Measurements from ENCODE around the gene DOK5.

Gene DOK5

GRCh38 chr20:54619682-54620081 is 144.3 kb downstream of the DOK5 start:
- no peak for DNase-seq

DNA sequence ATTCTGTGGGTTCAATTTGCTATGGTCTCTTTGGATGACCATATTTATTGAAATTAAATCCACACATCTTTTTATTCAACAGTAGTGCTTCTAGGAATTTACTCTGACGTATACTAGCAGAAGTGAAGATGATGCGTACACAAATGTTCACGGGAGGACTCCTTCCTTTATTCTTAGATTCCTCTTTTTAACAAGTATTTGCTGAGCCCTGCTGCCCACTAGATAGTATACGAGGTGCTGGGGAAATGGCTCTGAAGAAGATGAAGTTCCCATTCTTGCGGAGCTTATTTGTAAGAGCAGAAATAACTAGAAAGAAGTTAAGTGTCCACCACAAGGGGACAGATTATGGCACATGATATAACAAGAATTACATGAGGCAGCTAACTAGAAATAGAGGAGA is 145.2 kb downstream of the DOK5 start:
- DNase-seq = no peak

DNA sequence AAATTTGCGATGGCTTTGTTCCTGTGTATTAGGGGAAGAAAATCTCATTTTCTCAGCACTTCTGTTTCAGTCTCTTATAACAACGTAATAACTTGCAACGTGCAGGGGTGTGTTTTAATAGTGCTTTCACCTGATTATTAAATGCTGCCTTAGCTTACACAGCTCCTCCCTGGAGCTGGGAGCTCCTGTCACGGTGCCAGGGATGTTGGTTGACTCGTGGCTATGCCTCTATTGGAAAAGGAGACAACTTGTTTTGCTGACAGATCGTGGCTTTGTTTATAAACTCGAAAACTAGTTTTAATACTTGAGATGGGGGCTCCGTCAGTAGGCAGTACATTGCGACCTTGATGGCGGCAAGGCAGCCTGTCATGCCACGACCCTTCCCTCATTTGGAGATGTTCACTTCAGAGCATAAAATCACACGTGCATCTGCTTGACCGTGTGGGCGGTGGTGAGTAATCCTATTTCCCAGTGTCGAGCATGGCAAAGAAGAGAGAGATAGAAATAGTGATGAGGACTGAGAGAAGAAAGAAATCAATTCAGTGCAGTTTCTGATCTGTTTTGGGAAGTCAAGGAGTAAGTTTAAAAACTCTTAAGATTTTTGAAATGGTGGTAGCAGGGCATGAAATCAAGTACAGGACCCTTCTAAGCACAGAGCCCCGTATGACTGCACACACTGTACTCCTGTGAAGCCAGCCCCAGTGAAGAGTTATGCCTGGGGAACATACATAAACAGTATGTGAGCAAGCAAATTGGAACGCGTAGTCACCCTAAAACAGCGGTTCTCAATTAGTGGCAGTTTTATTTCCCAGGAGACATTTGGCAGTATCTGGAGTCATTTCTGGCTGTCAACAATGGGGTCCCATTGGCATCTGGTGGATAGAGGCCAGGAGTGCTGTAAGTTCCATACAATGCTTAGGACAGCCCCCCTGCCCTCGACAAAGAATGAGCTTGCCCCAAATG is 147.2 kb downstream of the DOK5 start:
- no peak for DNase-seq

GRCh38 chr20:54623991-54624569 is 148.7 kb downstream of the DOK5 start:
- no peak for DNase-seq

- no peak for DNase-seq
Measured at GRCh38 chr20:54624706-54625390, 149.5 kb downstream of the DOK5 start.

- DNase-seq = no peak
Measured at GRCh38 chr20:54625497-54625896, 150.1 kb downstream of the DOK5 start.

- no peak for DNase-seq
Measured at GRCh38 chr20:54626126-54626525, 150.7 kb downstream of the DOK5 start.

GRCh38 chr20:54629632-54630031 is 154.2 kb downstream of the DOK5 start:
- DNase-seq = no peak

GRCh38 chr20:54630582-54630981 is 155.2 kb downstream of the DOK5 start:
- no peak for DNase-seq

- DNase-seq = no peak
Measured at GRCh38 chr20:54631059-54631458, 155.7 kb downstream of the DOK5 start.

DNA sequence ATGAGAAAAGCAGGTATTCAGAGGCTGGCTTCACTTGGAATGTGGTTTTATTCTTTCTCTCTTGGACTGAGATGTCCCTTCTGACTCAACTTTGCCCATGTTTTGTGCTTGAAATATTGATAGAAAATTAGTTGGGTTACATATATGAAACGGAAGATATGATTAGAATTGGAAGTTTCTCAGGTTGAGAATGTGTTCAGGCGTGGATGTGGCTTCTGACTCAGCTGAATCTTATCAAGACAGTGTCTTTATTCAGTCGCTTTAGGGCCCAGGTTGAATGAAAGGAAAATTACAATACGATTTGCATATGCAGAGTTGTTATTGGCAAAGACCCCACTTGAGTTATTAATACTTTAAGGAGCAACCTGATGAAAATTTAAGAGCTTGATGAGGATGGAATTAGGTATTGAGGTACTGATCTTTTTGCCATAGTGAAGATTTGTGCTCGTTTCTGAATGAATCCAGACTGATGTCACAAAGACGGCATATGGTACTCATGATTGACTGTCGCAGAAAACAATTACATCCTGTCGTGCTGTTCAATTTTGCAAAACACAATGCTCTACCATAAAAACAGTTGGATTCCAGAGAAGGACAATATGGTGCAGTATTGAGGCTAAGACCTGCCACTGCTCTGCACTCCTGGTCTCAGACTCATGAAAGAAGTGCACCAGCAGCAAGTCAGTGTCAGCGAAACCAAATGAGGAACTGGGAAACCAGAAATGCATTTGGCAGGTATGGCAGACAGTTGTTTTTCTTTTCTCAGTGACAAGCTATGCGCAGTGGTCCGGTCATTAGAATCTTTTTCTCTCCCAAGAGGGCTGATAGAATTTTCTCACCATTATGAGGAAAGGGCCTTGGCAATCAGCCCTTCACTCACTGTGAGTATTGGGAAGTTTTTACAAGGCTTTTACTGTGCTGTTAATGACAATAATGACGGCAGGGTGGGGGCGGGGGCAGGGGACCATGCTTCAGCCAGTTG is 158.3 kb downstream of the DOK5 start:
- no peak for DNase-seq

GRCh38 chr20:54636575-54636974 is 161.2 kb downstream of the DOK5 start:
- no peak for DNase-seq

GRCh38 chr20:54639941-54640340 is 164.5 kb downstream of the DOK5 start:
- no peak for DNase-seq

- DNase-seq = no peak
Measured at GRCh38 chr20:54640800-54641199, 165.4 kb downstream of the DOK5 start.

- no peak for DNase-seq
Measured at GRCh38 chr20:54642864-54643667, 167.7 kb downstream of the DOK5 start.

- no peak for DNase-seq
Measured at GRCh38 chr20:54643761-54644160, 168.4 kb downstream of the DOK5 start.

- DNase-seq = no peak
Measured at GRCh38 chr20:54645445-54646155, 170.2 kb downstream of the DOK5 start.

- no peak for DNase-seq
Measured at GRCh38 chr20:54646156-54646517, 170.7 kb downstream of the DOK5 start.

DNA sequence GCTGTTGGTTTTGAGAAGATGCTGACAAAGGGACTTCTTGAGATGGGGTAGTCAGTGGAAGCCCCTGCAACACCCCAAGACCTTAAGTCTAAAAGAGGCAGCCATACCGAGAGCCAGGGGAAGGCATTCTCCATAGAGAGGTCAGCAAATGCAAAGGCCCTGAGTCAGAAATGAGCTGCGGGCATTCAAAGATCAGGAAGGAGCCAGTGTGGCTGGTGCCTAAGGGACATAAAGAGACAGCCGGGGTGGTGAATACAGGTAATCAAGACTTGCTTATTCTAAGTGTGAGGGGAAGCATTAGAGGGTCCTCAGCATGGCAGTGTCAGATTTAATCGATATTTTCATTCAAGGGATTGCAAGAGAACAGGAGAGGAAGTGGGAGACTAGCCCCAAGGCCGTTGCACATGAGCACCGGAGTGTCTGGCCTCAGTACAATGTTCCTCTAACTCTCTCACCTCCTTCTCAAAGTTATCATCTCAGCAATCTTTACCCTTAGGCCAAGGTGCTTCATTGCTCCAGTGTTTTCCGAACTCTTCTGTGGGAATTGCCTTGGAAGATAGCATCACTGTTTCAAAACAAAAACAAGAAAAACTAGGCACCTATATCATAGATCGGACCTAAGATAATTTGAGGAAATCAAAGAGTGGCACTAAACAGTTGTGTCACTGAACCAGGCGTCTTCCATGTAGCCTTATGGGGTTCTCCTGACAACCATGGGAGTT is 173.2 kb downstream of the DOK5 start:
- DNase-seq = no peak

GRCh38 chr20:54649511-54649962 is 174.1 kb downstream of the DOK5 start:
- DNase-seq = peak; percentile 45

All from CD4-positive, alpha-beta T cell treated with Interleukin-10 for 1 hour (primary cell).